Activated CD4-positive, alpha-beta T cell treated with anti-CD3 and anti-CD28 coated beads, Interleukin-2, Interleukin-6, amounts not matched to agents 100 ng/mL and 50 ng/mL, durations not matched to agents 16 hours and 8 hours (primary cell): ENCODE measurements around the gene LYZL1.
"Not testable (repeated sequence)": the region's sequence is repeated elsewhere in the genome, so short reads cannot be mapped to it uniquely, and the experiment has no call there.

Experiments
- DNase-seq: peaks from one replicate; pipeline ENCODE4 v3.0.0-alpha.2; 2020

The LYZL1 gene

DNA sequence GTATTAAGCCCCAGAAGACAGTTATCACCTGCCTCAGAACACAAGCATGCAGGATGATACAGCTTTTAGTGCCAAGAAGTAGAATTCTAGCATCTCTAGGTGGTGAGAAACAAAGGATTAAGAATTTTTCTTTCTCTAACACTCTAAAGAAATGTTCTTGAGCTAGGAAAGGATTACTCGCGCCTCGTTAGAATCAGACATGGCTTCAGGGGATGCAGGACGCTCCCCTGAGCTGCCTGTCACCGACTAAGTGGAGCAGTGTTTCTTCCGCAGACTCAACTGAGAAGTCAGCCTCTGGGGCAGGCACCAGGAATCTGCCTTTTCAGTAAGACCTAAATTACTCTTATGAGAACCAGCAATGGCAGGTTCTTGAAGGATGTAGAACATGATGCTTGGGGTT, at the start of gene LYZL1:
LYZL1 (plus strand) TSS at position 165 of the 400 bp plus-strand sequence. CDS start 2,798 bp downstream, outside the sequence.
- not testable (repeated sequence) for DNase-seq

GRCh38 chr10:29239569-29240472, 49.0 kb upstream of the LYZL1 start:
- DNase-seq = no peak

DNA sequence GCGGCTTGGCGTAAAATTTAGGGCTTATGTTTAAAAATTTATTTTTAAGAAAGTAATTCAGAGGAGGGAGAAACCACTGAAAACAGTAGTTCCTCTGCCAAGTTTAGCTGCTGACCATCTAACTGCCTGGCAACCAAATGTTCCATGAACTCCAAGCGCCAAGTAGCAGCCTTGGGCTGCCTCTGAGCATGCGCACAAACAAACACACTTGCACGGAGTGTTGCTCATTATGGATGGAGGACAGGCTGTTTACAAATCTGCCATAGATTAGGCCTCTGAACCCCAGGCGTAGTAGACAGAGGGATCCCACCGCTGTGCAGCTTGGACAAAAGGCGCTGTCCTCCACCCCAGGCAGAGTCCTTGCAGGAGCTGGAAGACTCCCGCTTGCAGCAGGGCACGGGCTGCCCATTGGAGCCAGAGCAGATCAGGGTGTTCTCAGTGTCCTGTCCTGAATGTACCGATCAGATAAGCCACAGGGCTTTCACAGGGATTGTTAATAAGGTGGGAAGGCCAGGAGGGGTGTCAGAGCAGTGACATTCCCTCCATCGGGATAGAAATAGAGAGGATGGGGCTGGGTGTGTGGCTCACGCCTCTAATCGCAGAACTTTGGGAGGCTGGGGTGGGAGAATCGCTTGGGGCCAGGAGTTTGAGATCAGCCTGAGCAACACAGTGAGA, 47.7 kb upstream of the LYZL1 start:
- DNase-seq = no peak

GRCh38 chr10:29241925-29242324, 46.9 kb upstream of the LYZL1 start:
- DNase-seq = no peak

DNA sequence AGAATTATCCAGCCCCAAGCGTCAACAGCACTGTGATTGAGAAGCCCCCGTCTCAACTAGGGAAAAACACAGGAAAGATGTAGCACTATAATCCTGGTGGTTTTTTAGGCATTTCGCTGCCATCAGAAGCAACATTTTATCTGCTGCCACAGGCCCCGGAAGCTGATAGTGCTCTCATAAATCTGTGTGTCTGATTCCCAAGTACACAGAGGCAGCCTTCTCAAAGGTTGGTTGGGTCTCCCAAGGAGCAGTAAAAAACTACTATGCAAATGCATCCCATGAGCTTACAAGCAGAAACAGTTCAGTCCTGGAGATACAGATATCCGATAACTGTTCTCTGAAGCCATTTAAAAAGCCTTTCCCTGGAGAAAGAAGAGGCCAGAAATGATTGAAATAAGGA, 45.8 kb upstream of the LYZL1 start:
- no peak for DNase-seq

- DNase-seq = no peak
Observed at GRCh38 chr10:29243750-29244149, 45.1 kb upstream of the LYZL1 start.

GRCh38 chr10:29244978-29245377, 43.9 kb upstream of the LYZL1 start:
- DNase-seq = no peak

GRCh38 chr10:29245476-29245875, 43.4 kb upstream of the LYZL1 start:
- no peak for DNase-seq

DNA sequence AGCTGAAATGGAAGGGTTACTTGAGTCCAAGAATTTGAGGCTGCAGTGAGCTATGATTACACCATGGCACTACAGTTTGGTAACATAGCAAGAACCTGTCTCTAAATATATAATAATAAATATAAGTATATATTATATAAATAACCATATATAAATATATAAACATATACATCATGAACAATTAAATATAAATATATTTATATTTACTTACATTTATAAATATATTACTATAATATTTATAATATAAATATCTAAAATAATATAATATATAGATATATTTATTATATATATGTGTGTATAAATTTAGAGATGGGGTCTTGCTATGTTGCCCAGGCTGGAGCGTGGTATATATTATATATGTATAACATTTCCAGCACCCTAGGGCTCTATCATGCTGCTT, 42.4 kb upstream of the LYZL1 start:
- DNase-seq = no peak

DNA sequence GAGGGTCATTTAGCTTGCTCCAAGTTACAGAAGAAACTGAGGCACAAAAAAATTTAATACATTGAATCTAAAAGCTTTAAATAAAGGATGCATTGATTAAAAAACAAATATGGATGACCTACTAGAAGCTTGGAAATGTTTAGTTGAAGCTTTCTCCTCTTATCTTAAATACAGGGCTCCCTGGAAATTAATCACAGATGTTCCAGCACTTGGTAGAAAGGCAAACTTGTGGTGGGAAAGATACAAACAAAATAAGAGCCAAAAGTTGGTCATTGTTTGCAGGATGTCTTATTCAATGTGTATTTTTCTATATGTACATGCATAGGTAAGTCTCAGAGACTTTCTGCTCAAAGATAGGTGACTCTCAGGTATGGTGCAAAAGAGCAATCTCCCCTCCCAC, 40.7 kb upstream of the LYZL1 start:
- DNase-seq = no peak

- DNase-seq = no peak
Observed at GRCh38 chr10:29249018-29249417, 39.9 kb upstream of the LYZL1 start.

DNA sequence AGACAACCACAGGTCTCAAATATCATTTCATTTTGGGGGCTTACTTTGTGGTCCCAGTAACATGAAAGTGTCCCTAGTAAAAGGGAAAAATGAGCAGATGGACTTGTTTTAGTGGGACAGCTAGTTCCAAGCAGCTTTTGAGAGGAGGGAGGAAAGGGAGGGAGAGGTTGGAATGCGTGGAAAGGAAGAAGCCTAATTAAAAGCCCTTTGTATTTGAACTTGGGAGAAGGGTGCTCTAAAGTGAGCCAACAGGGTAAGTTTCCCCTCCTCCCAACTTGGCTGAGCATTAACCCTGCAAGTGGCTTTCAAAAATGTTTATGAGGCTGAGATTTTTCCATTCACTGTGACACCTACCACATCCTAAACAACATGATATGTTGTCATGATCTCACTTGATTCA, 38.8 kb upstream of the LYZL1 start:
- DNase-seq = no peak

GRCh38 chr10:29252811-29253689, 35.8 kb upstream of the LYZL1 start:
- DNase-seq = no peak

- DNase-seq = no peak
Observed at GRCh38 chr10:29253690-29254029, 35.2 kb upstream of the LYZL1 start.

GRCh38 chr10:29254123-29255046, 34.5 kb upstream of the LYZL1 start:
- DNase-seq = no peak

DNA sequence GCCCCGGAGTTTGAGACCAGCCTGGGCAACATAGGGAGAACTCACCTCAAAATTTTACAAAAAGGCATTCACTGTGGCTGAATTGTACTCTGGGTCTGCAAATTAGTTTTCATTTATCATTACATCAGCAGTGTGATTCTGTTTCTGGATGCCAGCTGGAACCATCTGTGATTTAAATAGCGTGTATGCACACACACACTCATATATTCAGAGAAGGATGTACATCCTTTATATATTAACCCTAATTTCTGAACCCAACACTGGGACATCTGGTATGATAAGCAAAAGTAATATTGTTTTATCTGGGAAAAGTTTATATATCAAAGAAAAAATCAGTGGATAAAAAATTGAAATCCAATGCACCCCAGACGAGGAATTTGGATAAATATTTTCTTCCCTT, 33.8 kb upstream of the LYZL1 start:
- no peak for DNase-seq

GRCh38 chr10:29256019-29256418, 32.9 kb upstream of the LYZL1 start:
- DNase-seq = no peak

GRCh38 chr10:29256586-29256985, 32.3 kb upstream of the LYZL1 start:
- no peak for DNase-seq

- DNase-seq = no peak
Observed at GRCh38 chr10:29257106-29257783, 31.6 kb upstream of the LYZL1 start.

DNA sequence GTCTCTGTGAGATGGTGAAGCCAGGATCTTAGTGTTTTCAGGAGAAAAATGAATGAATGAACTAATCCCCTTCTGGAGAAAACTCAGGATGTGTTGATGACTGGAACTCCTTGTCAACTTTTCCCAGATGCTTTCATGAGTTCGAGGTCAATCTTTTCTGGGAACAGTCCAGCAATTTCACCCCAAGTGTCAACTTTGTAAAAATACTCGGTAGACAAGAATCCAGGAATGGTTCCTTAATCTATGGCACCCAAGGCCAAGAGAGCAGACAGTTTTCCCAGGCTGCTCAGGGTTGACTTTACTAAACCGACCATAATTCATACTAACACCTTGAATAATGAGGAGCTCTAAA, 31.1 kb upstream of the LYZL1 start:
- no peak for DNase-seq

GRCh38 chr10:29259498-29259897, 29.4 kb upstream of the LYZL1 start:
- DNase-seq = no peak

- DNase-seq = no peak
Observed at GRCh38 chr10:29263506-29263905, 25.4 kb upstream of the LYZL1 start.
